GM12878 (cell line): ENCODE results near the gene KRT20. TPM values are rescaled to one million over a fixed set of nuclear protein-coding genes. Genes with fewer than 3 reads are reported as not detected.

Source experiments
- ATAC-seq: fragments of 200-7000 bp; cut with Tn5 transposase; 3 replicates; pipeline ENCODE4 v1.9.1; 2020; ENCODE audit warnings: mild to moderate bottlenecking, moderate library complexity
- BruUV-seq: library from RNA; stranded (reverse); fragments of 400-500 nt; replicated peaks from 2 replicates; lab custom pipeline; 2021; lab: Mats Ljungman, UMichigan
- CTCF ChIA-PET: fragments of 300-600 bp; sonication (Branson Sonifier 250); formaldehyde crosslinking; extraction: SDS; loops from one replicate; lab custom pipeline; 2021; ENCODE audit warnings: inconsistent platforms; lab: Yijun Ruan, JAX
- POLR2A ChIA-PET: fragments of 350-600 bp; formaldehyde crosslinking; extraction: SDS; loops from one replicate; lab custom pipeline; 2021; ENCODE audit warnings: inconsistent platforms; lab: Charles Lee
- RAD21 ChIA-PET: fragments of 300-600 bp; sonication (Branson Sonifier 250); formaldehyde crosslinking; loops from one replicate; lab custom pipeline; 2023; ENCODE audit warnings: antibody characterized with exemption; ENCODE audit not compliant: unreplicated experiment; lab: Charles Lee
- SMC1A ChIA-PET: fragments of 300-600 bp; sonication (Branson Sonifier 250); formaldehyde crosslinking; loops from one replicate; lab custom pipeline; 2023; ENCODE audit not compliant: unreplicated experiment, uncharacterized antibody; lab: Charles Lee
- DNase-seq: peaks from one replicate; pipeline ENCODE4 v3.0.0-alpha.2; 2011; ENCODE audit warnings: low read depth, low spot score
- FAIRE-seq: peaks from 3 replicates; lab custom pipeline; 2011; peaks lifted over from hg19 to GRCh38; lab: Jason Lieb, UNC
- H2AFZ ChIP-seq: 2 replicates; pipeline ENCODE4 v1.6.0; 2011; ENCODE audit warnings: low read depth, low read length, control low read depth; ENCODE audit not compliant: control insufficient read depth
- H3K27ac ChIP-seq: 2 replicates; pipeline ENCODE4 v1.5.1; 2011; ENCODE audit warnings: control low read depth; ENCODE audit not compliant: control insufficient read depth, insufficient read depth
- H3K27me3 ChIP-seq, 2 experiments: replicated peaks in 1 of 2; 2 replicates each; pipeline versions ENCODE4 v1.6.0 to v1.6.1; 2011; ENCODE audit warnings: low read length in 1 of 2; ENCODE audit not compliant: control insufficient read depth in 2 of 2, insufficient read depth in 2 of 2
- H3K36me3 ChIP-seq, 2 experiments: 2 replicates each; pipeline ENCODE4 v1.5.1; 2011; ENCODE audit warnings: low read length in 1 of 2; ENCODE audit not compliant: control insufficient read depth in 2 of 2, insufficient read depth in 2 of 2
- H3K4me1 ChIP-seq: 2 replicates; pipeline ENCODE4 v1.6.1; 2011; ENCODE audit warnings: mild to moderate bottlenecking, low read length, moderate library complexity, mixed read lengths; ENCODE audit not compliant: control insufficient read depth, insufficient read depth
- H3K4me2 ChIP-seq: 2 replicates; pipeline ENCODE4 v1.6.0; 2011; ENCODE audit warnings: control low read depth; ENCODE audit not compliant: control insufficient read depth, insufficient read depth
- H3K4me3 ChIP-seq: fragments of 200-600 bp; sonication (generic); 2 replicates; pipeline ENCODE4 v1.5.1; 2016
- H3K79me2 ChIP-seq: 2 replicates; pipeline ENCODE4 v1.6.0; 2011; ENCODE audit warnings: low read length; ENCODE audit not compliant: control insufficient read depth, insufficient read depth
- H3K9ac ChIP-seq: 2 replicates; pipeline ENCODE4 v1.8.0; 2011; ENCODE audit warnings: low read length, control low read depth, mixed read lengths; ENCODE audit not compliant: control insufficient read depth, insufficient read depth
- H3K9me3 ChIP-seq: replicated peaks from 3 replicates; pipeline ENCODE4 v1.5.1; 2011; ENCODE audit warnings: mild to moderate bottlenecking, low read length; ENCODE audit not compliant: control insufficient read depth, insufficient read depth
- H4K20me1 ChIP-seq: 2 replicates; pipeline ENCODE4 v1.6.0; 2011; ENCODE audit not compliant: control insufficient read depth, insufficient read depth
- ATF3 ChIP-seq: IDR thresholded peaks from 2 replicates; pipeline ENCODE4 v1.6.1; 2011; ENCODE audit warnings: low read depth, mild to moderate bottlenecking, low read length, moderate library complexity, borderline replicate concordance; ENCODE audit errors: extremely low read depth
- ATF7 ChIP-seq: fragments of 450-650 bp; IDR thresholded peaks from 2 replicates; pipeline ENCODE4 v1.6.1; 2016; ENCODE audit warnings: low read depth, mild to moderate bottlenecking
- EP300 ChIP-seq, 2 experiments: fragments of 150-350 bp in 1 of 2; IDR thresholded peaks; 2 replicates each; pipeline ENCODE4 v1.6.1; 2011 to 2012; ENCODE audit warnings: low read depth in 2 of 2, low read length in 2 of 2, borderline replicate concordance in 1 of 2, improper control_type of control experiment in 1 of 2, inconsistent platforms in 1 of 2; ENCODE audit not compliant: control insufficient read depth in 1 of 2
- MTA3 ChIP-seq: IDR thresholded peaks from 2 replicates; pipeline ENCODE4 v1.6.1; 2012; ENCODE audit warnings: low read length, inconsistent platforms, borderline replicate concordance
- PBX3 ChIP-seq: IDR thresholded peaks from 2 replicates; pipeline ENCODE4 v1.6.1; 2011; ENCODE audit warnings: mild to moderate bottlenecking, low read depth, low read length, moderate library complexity; ENCODE audit not compliant: insufficient replicate concordance
- TARDBP ChIP-seq: IDR thresholded peaks from 2 replicates; pipeline ENCODE4 v1.6.1; 2016; ENCODE audit warnings: borderline replicate concordance
- YBX1 ChIP-seq: fragments of 450-650 bp; IDR thresholded peaks from 2 replicates; pipeline ENCODE4 v1.6.1; 2016; ENCODE audit warnings: antibody characterized with exemption
- ZBTB4 ChIP-seq: fragments of 450-650 bp; formaldehyde crosslinking; IDR thresholded peaks from 2 replicates; pipeline ENCODE4 v1.4.0; 2022; ENCODE audit warnings: mild to moderate bottlenecking, moderate library complexity
- ZNF622 ChIP-seq: fragments of 450-650 bp; IDR thresholded peaks from 2 replicates; pipeline ENCODE4 v1.6.1; 2017; ENCODE audit warnings: mild to moderate bottlenecking, inconsistent platforms
- WGBS: methylation state at CpG from one replicate; pipeline ENCODE4 v1.1.6; 2016; ENCODE audit warnings: low lambda C conversion rate; ENCODE audit not compliant: insufficient replicate concordance, insufficient coverage; ENCODE audit errors: missing lambda C conversion rate; 5-methylcytosine and 5-hydroxymethylcytosine counted together
- in situ Hi-C: fragments of 300-500 bp; cut with MboI; formaldehyde crosslinking; loops from 9 replicates; pipeline ENCODE4 v1.14.3; 2018; ENCODE audit warnings: mixed read lengths
- intact Hi-C: fragments of 100-400 bp; cut with micrococcal nuclease; formaldehyde crosslinking; loops from one replicate; pipeline ENCODE4 v1.14.2; 2022; ENCODE audit not compliant: unreplicated experiment
- polyA plus RNA-seq, 11 experiments: library from polyadenylated mRNA; depleted of rRNA in 4 of 11; unstranded in 6 of 11; stranded (reverse) in 5 of 11; fragments of >200 nt; fragmentation: Nextera tagmentation in 4 of 11; fragmentation: Illumina TruSeq in 1 of 11; extraction: Ambion mirVana in 4 of 11; extraction: Trizol in 1 of 11; gene quantifications; 1 replicate in 1 of 11; 2 replicates in 10 of 11; pipeline versions ENCODE4 v1.2.1 to v1.2.3, GENCODE V29; 2011 to 2016; ENCODE audit warnings: inconsistent platforms in 2 of 11, missing spikeins in 2 of 11, low read depth in 1 of 11
- total RNA-seq, 4 experiments: library from RNA; depleted of rRNA in 3 of 4; stranded (reverse); fragments of >200 nt in 3 of 4; fragmentation: Illumina TruSeq in 1 of 4; extraction: Trizol in 1 of 4; gene quantifications; 2 replicates each; pipeline versions ENCODE4 v1.2.1 to v1.2.3, GENCODE V29; 2013 to 2021

Gene KRT20
- total and polyA plus RNA-seq, 10 of the 15 experiments (the other 5 are each of a cell fraction or from before 2014, with no cell fraction given) = 0.23 TPM; not detected in 9

- intact Hi-C loops = no loop called here
- H3K4me2 ChIP-seq = no peak overlapping the region
- TF ChIP-seq YBX1 (no peak), ZNF622 (no peak), TARDBP (no peak), ZBTB4 (CRISPR knock-in tag) (no peak), ATF3 (no peak), EP300 (IDR thresholded peaks at IDR 0.05; ENCODE audit: borderline replicate concordance in 1 of 2, control insufficient read depth in 1 of 2, low read depth in 2 of 2, low read length in 2 of 2) (no peak), PBX3 (no peak), ATF7 (no peak), MTA3 (no peak)
Measured at GRCh38 chr17:40852364-40852763, 32.7 kb downstream of the KRT20 start.

More at GRCh38 chr17:40852364-40852763, 32.7 kb downstream of the KRT20 start:
- FAIRE-seq (no peak), ATAC-seq (no peak), DNase-seq (no peak)
- no peaks in the 10 kb centered on the region for H4K20me1 ChIP-seq
- SMC1A ChIA-PET = interaction anchor here (0.9 to 1.7 kb wide), 2 partner anchors 20 to 228 kb away, joined by 3 read pairs; no protein-coding TSS in a partner anchor
- POLR2A ChIA-PET = no interaction called here
- in situ Hi-C loops = no loop called here
- H3K36me3 ChIP-seq = no peaks in the 10 kb centered on the region
- H3K27ac ChIP-seq = no peak overlapping the region
- H3K9me3 ChIP-seq = no peaks in the 10 kb centered on the region
- H2AFZ ChIP-seq = no peak overlapping the region
- 0% methylated on average over 1 of the region's 1 CpG for WGBS
- H3K9ac ChIP-seq = no peak overlapping the region
- H3K4me1 ChIP-seq = no peaks in the 10 kb centered on the region
- H3K27me3 ChIP-seq = peaks cover 0 to 2% of the 10 kb centered on the region in 2 experiments; a peak in 2 of 4 replicates
- RAD21 ChIA-PET = interaction anchor here (1.1 kb wide), 1 partner anchor 813 kb away, joined by 3 read pairs; no protein-coding TSS in a partner anchor
- no peaks in the 10 kb centered on the region for H3K79me2 ChIP-seq
- no peak overlapping the region for H3K4me3 ChIP-seq
- CTCF ChIA-PET = interaction anchor here (0.7 to 1.9 kb wide), 4 partner anchors 36 to 796 kb away, joined by 3 to 8 read pairs (median 4); no protein-coding TSS in a partner anchor
- no TSS peak for BruUV-seq
